ENCODE data around the gene FITM1. TPM values are rescaled to one million over a fixed set of nuclear protein-coding genes. Genes with fewer than 3 reads are reported as not detected.
"Not testable (repeated sequence)": the region's sequence is repeated elsewhere in the genome, so short reads cannot be mapped to it uniquely, and the experiment has no call there.

The FITM1 gene
- total RNA-seq, 1 donor from 2014 or later: 0.59 TPM

GRCh38 chr14:24102357-24103048, 28.0 kb upstream of the FITM1 start:
- H3K4me3 Mint-ChIP-seq (ENCODE audit: unreplicated experiment): peak overlapping the region; percentile 25
- H3K4me1 Mint-ChIP-seq (ENCODE audit: unreplicated experiment): peaks cover 5% of the 10 kb centered on the region
- TF ChIP-seq, protein P1, sequence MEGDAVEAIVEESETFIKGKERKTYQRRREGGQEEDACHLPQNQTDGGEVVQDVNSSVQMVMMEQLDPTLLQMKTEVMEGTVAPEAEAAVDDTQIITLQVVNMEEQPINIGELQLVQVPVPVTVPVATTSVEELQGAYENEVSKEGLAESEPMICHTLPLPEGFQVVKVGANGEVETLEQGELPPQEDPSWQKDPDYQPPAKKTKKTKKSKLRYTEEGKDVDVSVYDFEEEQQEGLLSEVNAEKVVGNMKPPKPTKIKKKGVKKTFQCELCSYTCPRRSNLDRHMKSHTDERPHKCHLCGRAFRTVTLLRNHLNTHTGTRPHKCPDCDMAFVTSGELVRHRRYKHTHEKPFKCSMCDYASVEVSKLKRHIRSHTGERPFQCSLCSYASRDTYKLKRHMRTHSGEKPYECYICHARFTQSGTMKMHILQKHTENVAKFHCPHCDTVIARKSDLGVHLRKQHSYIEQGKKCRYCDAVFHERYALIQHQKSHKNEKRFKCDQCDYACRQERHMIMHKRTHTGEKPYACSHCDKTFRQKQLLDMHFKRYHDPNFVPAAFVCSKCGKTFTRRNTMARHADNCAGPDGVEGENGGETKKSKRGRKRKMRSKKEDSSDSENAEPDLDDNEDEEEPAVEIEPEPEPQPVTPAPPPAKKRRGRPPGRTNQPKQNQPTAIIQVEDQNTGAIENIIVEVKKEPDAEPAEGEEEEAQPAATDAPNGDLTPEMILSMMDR (IDR thresholded peaks at IDR 0.05; ENCODE audit: unreplicated experiment): no peak
- DNase-seq (ENCODE audit: low spot score): no peak
- H3K9me3 Mint-ChIP-seq (ENCODE audit: unreplicated experiment): no peaks in the 10 kb centered on the region
- no peak overlapping the region for H3K27ac Mint-ChIP-seq (ENCODE audit: unreplicated experiment)
- H3K36me3 Mint-ChIP-seq (ENCODE audit: low read depth, unreplicated experiment): peaks cover 29% of the 10 kb centered on the region
- H3K27me3 Mint-ChIP-seq (ENCODE audit: unreplicated experiment): peaks cover 8% of the 10 kb centered on the region

- Mint-ChIP-seq H3K4me3 (ENCODE audit: unreplicated experiment) (peak overlapping the region; percentile 56), H3K4me1 (ENCODE audit: unreplicated experiment) (peaks cover 5% of the 10 kb centered on the region), H3K9me3 (ENCODE audit: unreplicated experiment) (no peaks in the 10 kb centered on the region), H3K27me3 (ENCODE audit: unreplicated experiment) (peaks cover 6% of the 10 kb centered on the region), H3K27ac (ENCODE audit: unreplicated experiment) (no peak overlapping the region), H3K36me3 (ENCODE audit: low read depth, unreplicated experiment) (peaks cover 29% of the 10 kb centered on the region)
- TF ChIP-seq, protein P1 (IDR thresholded peaks at IDR 0.05; ENCODE audit: unreplicated experiment): no peak
- DNase-seq (ENCODE audit: low spot score): no peak
These were observed 27.0 kb upstream of the FITM1 start for GRCh38 chr14:24103451-24103850.

GRCh38 chr14:24105609-24106239, 24.7 kb upstream of the FITM1 start:
- H3K27me3 Mint-ChIP-seq (ENCODE audit: unreplicated experiment); H3K27ac Mint-ChIP-seq (ENCODE audit: unreplicated experiment); H3K9me3 Mint-ChIP-seq (ENCODE audit: unreplicated experiment); DNase-seq (ENCODE audit: low spot score); H3K4me1 Mint-ChIP-seq (ENCODE audit: unreplicated experiment): not testable (repeated sequence)
- Mint-ChIP-seq H3K4me3 (ENCODE audit: unreplicated experiment) (peak overlapping the region; percentile 29), H3K36me3 (ENCODE audit: low read depth, unreplicated experiment) (peaks cover 29% of the 10 kb centered on the region)

- Mint-ChIP-seq H3K9me3 (ENCODE audit: unreplicated experiment) (no peaks in the 10 kb centered on the region), H3K4me1 (ENCODE audit: unreplicated experiment) (peaks cover 8% of the 10 kb centered on the region), H3K36me3 (ENCODE audit: low read depth, unreplicated experiment) (peaks cover 29% of the 10 kb centered on the region), H3K4me3 (ENCODE audit: unreplicated experiment) (no peak overlapping the region), H3K27ac (ENCODE audit: unreplicated experiment) (no peak overlapping the region), H3K27me3 (ENCODE audit: unreplicated experiment) (peaks cover 6% of the 10 kb centered on the region)
- DNase-seq (ENCODE audit: low spot score): no peak
- TF ChIP-seq, protein P1 (IDR thresholded peaks at IDR 0.05; ENCODE audit: unreplicated experiment): no peak
These were observed 23.7 kb upstream of the FITM1 start for GRCh38 chr14:24106672-24107271.

DNA sequence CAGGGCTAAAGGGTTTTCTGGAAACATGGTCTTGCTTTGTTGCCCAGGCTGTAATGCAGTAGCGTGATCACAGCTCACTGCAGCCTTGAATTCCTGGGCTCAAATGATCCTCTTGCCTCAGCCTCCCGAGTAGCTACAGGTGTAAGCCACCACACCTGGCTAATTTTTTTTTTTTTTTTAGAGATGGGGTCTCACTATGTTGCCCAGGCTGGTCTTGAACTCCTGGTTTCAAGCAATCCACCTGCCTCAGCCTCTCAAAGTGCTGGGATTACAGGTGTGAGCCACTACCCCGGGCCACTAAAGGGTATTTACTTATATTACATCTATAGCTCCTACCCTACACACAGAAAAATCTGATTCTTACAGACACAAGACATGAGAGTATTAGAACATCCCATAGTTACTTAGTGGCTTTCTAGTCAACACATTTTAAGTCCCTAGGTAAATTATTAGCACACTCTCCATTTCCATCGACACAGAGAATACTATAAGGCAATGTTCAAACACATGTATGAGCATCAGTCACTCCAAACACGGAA, 22.1 kb upstream of the FITM1 start:
- Mint-ChIP-seq H3K36me3 (ENCODE audit: low read depth, unreplicated experiment) (peaks cover 19% of the 10 kb centered on the region), H3K27me3 (ENCODE audit: unreplicated experiment) (peaks cover 2% of the 10 kb centered on the region)

More for the DNA sequence above, 22.1 kb upstream of the FITM1 start:
- TF ChIP-seq, protein P1 (IDR thresholded peaks at IDR 0.05; ENCODE audit: unreplicated experiment): no peak
- no peak for DNase-seq (ENCODE audit: low spot score)
- Mint-ChIP-seq H3K27ac (ENCODE audit: unreplicated experiment) (peak overlapping the region; percentile 78), H3K4me3 (ENCODE audit: unreplicated experiment) (no peak overlapping the region), H3K4me1 (ENCODE audit: unreplicated experiment) (peaks cover 8% of the 10 kb centered on the region), H3K9me3 (ENCODE audit: unreplicated experiment) (no peaks in the 10 kb centered on the region)

Data from endothelial cell (in vitro differentiated cells).